Gastrocnemius medialis (tissue), 4 donors: Measurements from ENCODE around the gene ITGB1. TPM values are rescaled to one million over a fixed set of nuclear protein-coding genes. Genes with fewer than 3 reads are reported as not detected.
"Not testable (repeated sequence)": the region's sequence is repeated elsewhere in the genome, so short reads cannot be mapped to it uniquely, and the experiment has no call there.

Source experiments
- ATAC-seq, 2 donors: fragments of 150-250 bp; one replicate each; pipeline ENCODE4 v1.9.1; 2016
- DNase-seq, 2 donors: peaks; one replicate each; pipeline ENCODE4 v3.0.0-alpha.2; 2019
- H3K27ac ChIP-seq, 4 donors: fragments of 200-600 bp; sonication (generic); 1 replicate in 1 of 4; 2 replicates in 3 of 4; pipeline ENCODE4 v1.5.1; 2016 to 2018; ENCODE audit warnings: mild to moderate bottlenecking in 2 of 4, moderate library complexity in 1 of 4
- H3K27me3 ChIP-seq, 3 donors: fragments of 200-600 bp; sonication (generic) in 2 of 3; 1 replicate in 1 of 3; 2 replicates in 2 of 3; pipeline versions ENCODE4 v1.5.1 to v1.6.0; 2016 to 2019; ENCODE audit warnings: mild to moderate bottlenecking in 1 of 3, moderate library complexity in 1 of 3
- H3K36me3 ChIP-seq, 2 donors: fragments of 200-600 bp; sonication (generic) in 1 of 2; one replicate each; pipeline ENCODE4 v1.5.1; 2017 to 2018
- H3K4me1 ChIP-seq, 2 donors: fragments of 200-600 bp; sonication (generic) in 1 of 2; one replicate each; pipeline ENCODE4 v1.5.1; 2016 to 2017; ENCODE audit warnings: mild to moderate bottlenecking in 2 of 2
- H3K4me3 ChIP-seq, 4 donors: fragments of 200-600 bp; sonication (generic) in 3 of 4; 1 replicate in 1 of 4; 2 replicates in 3 of 4; pipeline ENCODE4 v1.5.1; 2016 to 2019; ENCODE audit warnings: mild to moderate bottlenecking in 2 of 4
- H3K9me3 ChIP-seq, 3 donors: fragments of 200-600 bp; sonication (generic) in 2 of 3; 1 replicate in 1 of 3; 2 replicates in 2 of 3; pipeline ENCODE4 v1.5.1; 2016 to 2019
- POLR2A ChIP-seq, 2 donors: fragments of 450-650 bp; IDR thresholded peaks; one replicate each; pipeline ENCODE4 v1.6.1; 2017; ENCODE audit warnings: antibody characterized with exemption in 2 of 2, mild to moderate bottlenecking in 2 of 2, moderate library complexity in 2 of 2
- in situ Hi-C, 4 donors: fragments of 200-750 bp; cut with MboI; loops; one replicate each; pipeline versions ENCODE4 v1.15.0 to v1.8.0; 2017; ENCODE audit warnings: low sequenced_read_pairs in 4 of 4
- intact Hi-C: fragments of 100-400 bp; cut with DNase I; formaldehyde crosslinking; loops from one replicate; pipeline ENCODE4 v1.15.1; 2023; ENCODE audit warnings: low total_unique reads
- total RNA-seq, 4 donors: library from RNA; depleted of rRNA; stranded (reverse); fragments of >200 nt; gene quantifications; one replicate each; pipeline versions ENCODE4 v1.1.0 to v1.2.3, GENCODE V29; 2016
- TF ChIP-seq, protein P1 (sequence below), 5 experiments: fragments of 450-650 bp in 3 of 5; fragments of 200-600 bp in 2 of 5; sonication (generic) in 2 of 5; IDR thresholded peaks in 4 of 5; conservative IDR thresholded peaks in 1 of 5; 1 replicate in 4 of 5; 2 replicates in 1 of 5; pipeline ENCODE4 v1.5.1; 2016 to 2019; ENCODE audit warnings: antibody characterized with exemption in 5 of 5, mild to moderate bottlenecking in 3 of 5, moderate library complexity in 3 of 5

Gene ITGB1
- total RNA-seq, 4 donors from 2014 or later: 242 to 379 (median 368) TPM

DNA sequence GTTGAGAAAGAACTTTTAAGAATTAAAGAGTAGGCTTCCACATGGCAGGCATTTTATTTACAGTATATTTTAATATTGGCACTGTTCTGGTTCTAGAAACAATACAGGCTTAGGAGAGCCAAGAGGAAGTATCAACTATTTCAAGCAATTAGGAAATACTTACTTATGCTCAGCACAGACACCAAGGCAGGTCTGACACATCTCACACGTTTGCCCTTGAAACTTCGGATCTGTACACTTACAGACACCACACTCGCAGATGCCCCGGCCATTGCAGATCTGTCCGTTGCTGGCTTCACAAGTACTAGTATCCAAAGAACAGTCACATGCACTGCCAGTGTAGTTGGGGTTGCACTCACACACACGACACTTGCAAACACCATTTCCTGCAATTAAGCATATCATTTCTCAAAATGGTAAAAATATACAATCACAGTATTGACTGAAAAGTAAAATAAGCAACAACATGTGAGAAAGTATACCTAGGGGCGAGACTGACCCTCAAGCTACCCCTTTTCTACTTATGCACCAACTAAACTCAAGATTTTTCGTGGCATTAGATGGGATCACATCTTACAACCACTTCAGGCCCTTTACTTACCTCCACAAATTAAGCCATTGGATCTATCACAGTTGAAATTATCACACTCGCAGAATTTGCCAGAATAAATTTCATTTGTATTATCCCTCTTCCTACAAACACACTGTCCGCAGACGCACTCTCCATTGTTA is 46.6 kb downstream of the ITGB1 start:
- Histone ChIP-seq H3K27ac (no peak overlapping the region), H3K36me3 (peaks cover 0 to 79% of the 10 kb centered on the region in 2 donors), H3K4me3 (no peak overlapping the region), H3K9me3 (no peaks in the 10 kb centered on the region), H3K27me3 (no peaks in the 10 kb centered on the region), H3K4me1 (no peaks in the 10 kb centered on the region)
- DNase-seq (no peak), ATAC-seq (no peak)
- intact Hi-C loops: no loop called here
- in situ Hi-C loops: no loop called here
- TF ChIP-seq POLR2A (IDR thresholded peaks at IDR 0.05): no peak
- TF ChIP-seq, protein P1, sequence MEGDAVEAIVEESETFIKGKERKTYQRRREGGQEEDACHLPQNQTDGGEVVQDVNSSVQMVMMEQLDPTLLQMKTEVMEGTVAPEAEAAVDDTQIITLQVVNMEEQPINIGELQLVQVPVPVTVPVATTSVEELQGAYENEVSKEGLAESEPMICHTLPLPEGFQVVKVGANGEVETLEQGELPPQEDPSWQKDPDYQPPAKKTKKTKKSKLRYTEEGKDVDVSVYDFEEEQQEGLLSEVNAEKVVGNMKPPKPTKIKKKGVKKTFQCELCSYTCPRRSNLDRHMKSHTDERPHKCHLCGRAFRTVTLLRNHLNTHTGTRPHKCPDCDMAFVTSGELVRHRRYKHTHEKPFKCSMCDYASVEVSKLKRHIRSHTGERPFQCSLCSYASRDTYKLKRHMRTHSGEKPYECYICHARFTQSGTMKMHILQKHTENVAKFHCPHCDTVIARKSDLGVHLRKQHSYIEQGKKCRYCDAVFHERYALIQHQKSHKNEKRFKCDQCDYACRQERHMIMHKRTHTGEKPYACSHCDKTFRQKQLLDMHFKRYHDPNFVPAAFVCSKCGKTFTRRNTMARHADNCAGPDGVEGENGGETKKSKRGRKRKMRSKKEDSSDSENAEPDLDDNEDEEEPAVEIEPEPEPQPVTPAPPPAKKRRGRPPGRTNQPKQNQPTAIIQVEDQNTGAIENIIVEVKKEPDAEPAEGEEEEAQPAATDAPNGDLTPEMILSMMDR (IDR thresholded peaks at IDR 0.05 in 4 of 5, conservative IDR thresholded peaks at IDR 0.05 in 1 of 5): no peak

DNA sequence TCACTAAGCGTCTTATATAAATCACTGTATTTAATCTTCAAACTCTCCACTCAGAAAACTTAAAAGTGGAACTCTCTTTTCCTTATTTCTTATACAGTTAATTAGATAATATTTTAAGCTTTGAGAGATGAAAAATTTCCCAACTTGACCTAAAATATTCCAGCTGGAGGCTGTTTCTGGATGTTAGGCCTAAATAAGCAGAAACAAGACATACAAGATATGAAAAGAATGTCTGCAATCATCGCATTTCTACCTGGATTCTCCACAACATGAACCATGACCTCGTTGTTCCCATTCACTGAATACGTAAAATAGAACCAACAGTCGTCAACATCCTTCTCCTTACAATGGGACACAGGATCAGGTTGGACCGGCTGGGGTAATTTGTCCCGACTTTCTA is 48.1 kb downstream of the ITGB1 start:
- H3K27me3 ChIP-seq, DNase-seq, H3K27ac ChIP-seq, in situ Hi-C loops, intact Hi-C loops, H3K4me1 ChIP-seq, H3K9me3 ChIP-seq, ATAC-seq, H3K4me3 ChIP-seq: not testable (repeated sequence)
- H3K36me3 ChIP-seq: peaks cover 3 to 85% of the 10 kb centered on the region in 2 donors

DNA sequence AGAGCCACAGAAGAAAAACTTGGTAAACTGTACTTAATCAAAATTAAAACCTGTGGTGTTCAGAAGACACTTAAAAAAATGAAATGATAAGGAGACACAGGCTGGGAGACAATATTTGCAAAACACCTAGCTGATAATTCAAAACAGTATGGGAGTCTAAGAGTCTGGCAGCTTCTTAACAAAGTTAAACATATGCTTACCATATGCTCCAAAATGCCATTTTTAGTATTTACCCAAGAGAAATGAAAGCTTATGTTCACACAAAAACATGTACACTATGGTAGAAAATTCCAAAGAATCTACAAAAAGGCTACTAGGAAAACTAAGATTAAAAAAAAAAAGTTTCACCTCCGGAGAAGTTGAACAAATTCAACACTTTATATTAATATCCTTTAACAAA is 48.6 kb downstream of the ITGB1 start:
- Histone ChIP-seq H3K27me3 (no peaks in the 10 kb centered on the region), H3K4me3 (no peak overlapping the region)

DNA sequence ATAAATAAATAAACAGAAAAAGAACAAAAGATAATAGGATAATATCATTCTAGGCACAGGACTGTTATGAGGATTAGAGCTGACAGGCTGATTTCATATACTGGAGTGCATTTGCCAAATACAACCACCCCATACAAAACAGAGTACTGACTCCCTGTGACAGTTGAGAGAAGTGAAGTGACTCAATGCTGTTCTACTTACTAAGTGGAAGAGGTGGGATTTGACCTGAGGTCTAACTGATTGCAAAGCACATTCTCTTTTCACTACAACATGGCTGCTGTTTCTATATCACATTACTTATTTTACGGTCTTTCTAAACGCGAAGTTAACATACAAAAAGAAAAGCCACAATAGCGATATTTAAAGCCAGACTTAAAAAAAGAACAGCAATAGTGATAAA is 51.4 kb downstream of the ITGB1 start:
- no peaks in the 10 kb centered on the region for H3K27me3 ChIP-seq
- TF ChIP-seq, protein P1 (IDR thresholded peaks at IDR 0.05 in 4 of 5, conservative IDR thresholded peaks at IDR 0.05 in 1 of 5): no peak
- TF ChIP-seq POLR2A (IDR thresholded peaks at IDR 0.05): no peak
- H3K9me3 ChIP-seq: no peaks in the 10 kb centered on the region
- H3K4me1 ChIP-seq: no peaks in the 10 kb centered on the region
- in situ Hi-C loops: no loop called here
- H3K36me3 ChIP-seq: peaks cover 3 to 89% of the 10 kb centered on the region in 2 donors
- no peak overlapping the region for H3K27ac ChIP-seq
- DNase-seq (no peak), ATAC-seq (no peak)
- intact Hi-C loops: no loop called here
- no peak overlapping the region for H3K4me3 ChIP-seq

More for the DNA sequence above, 48.6 kb downstream of the ITGB1 start:
- no peaks in the 10 kb centered on the region for H3K4me1 ChIP-seq
- no peaks in the 10 kb centered on the region for H3K9me3 ChIP-seq
- in situ Hi-C loops: no loop called here
- ATAC-seq (no peak), DNase-seq (no peak)
- TF ChIP-seq POLR2A (IDR thresholded peaks at IDR 0.05): no peak
- TF ChIP-seq, protein P1 (IDR thresholded peaks at IDR 0.05 in 4 of 5, conservative IDR thresholded peaks at IDR 0.05 in 1 of 5): no peak
- intact Hi-C loops: no loop called here
- no peak overlapping the region for H3K27ac ChIP-seq
- H3K36me3 ChIP-seq: peaks cover 3 to 86% of the 10 kb centered on the region in 2 donors

DNA sequence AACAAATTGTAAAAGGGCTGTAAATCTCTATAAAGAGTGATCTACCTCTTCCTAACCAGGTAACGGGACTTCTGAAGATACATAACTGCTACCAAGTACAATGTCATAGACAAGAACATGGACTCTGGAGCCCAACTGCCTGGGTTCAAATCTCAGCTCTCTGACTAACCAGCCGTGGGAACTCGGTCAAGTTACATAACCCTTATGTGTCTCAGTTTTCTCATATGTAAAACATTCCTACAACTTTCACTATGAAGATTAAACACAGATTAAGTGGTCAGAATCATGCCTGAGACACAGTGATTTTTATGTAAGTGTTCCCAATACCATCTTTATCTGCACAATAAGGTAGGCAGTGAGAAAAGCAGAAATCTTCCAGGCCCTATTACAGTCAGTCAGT is 52.6 kb downstream of the ITGB1 start:
- intact Hi-C loops (no loop called here), in situ Hi-C loops (no loop called here)
- ATAC-seq (no peak), DNase-seq (no peak)
- Histone ChIP-seq H3K36me3 (peaks cover 3 to 78% of the 10 kb centered on the region in 2 donors), H3K27ac (no peak overlapping the region), H3K9me3 (no peaks in the 10 kb centered on the region), H3K4me3 (no peak overlapping the region), H3K27me3 (no peaks in the 10 kb centered on the region), H3K4me1 (no peaks in the 10 kb centered on the region)
- TF ChIP-seq, protein P1 (IDR thresholded peaks at IDR 0.05 in 4 of 5, conservative IDR thresholded peaks at IDR 0.05 in 1 of 5): no peak
- TF ChIP-seq POLR2A (IDR thresholded peaks at IDR 0.05): no peak
